22Rv1 (cell line): Measurements from ENCODE around the gene ADH5.

Source experiments
- H3K27ac ChIP-seq: fragments of 450-650 bp; 2 replicates; pipeline ENCODE4 v1.5.1; 2017
- CTCF ChIP-seq: fragments of 450-650 bp; IDR thresholded peaks from 2 replicates; pipeline ENCODE4 v1.5.1; 2017; ENCODE audit warnings: mild to moderate bottlenecking
- ZFX ChIP-seq: fragments of 450-650 bp; IDR thresholded peaks from 2 replicates; pipeline ENCODE4 v1.6.1; 2017; ENCODE audit warnings: antibody characterized with exemption, borderline replicate concordance

The ADH5 gene

GRCh38 chr4:99079625-99080295 is 8.8 kb downstream of the ADH5 start:
- no peak for TF ChIP-seq CTCF
- no peak overlapping the region for H3K27ac ChIP-seq

GRCh38 chr4:99078931-99079624 is 9.5 kb downstream of the ADH5 start:
- H3K27ac ChIP-seq: no peak overlapping the region
- TF ChIP-seq ZFX: no peak
- no peak for TF ChIP-seq CTCF

- H3K27ac ChIP-seq: no peak overlapping the region
- TF ChIP-seq ZFX (no peak), CTCF (no peak)
Observed at GRCh38 chr4:99078336-99078735, 10.3 kb downstream of the ADH5 start.

- TF ChIP-seq ZFX (no peak), CTCF (no peak)
- no peak overlapping the region for H3K27ac ChIP-seq
Observed at GRCh38 chr4:99077177-99077576, 11.4 kb downstream of the ADH5 start.

DNA sequence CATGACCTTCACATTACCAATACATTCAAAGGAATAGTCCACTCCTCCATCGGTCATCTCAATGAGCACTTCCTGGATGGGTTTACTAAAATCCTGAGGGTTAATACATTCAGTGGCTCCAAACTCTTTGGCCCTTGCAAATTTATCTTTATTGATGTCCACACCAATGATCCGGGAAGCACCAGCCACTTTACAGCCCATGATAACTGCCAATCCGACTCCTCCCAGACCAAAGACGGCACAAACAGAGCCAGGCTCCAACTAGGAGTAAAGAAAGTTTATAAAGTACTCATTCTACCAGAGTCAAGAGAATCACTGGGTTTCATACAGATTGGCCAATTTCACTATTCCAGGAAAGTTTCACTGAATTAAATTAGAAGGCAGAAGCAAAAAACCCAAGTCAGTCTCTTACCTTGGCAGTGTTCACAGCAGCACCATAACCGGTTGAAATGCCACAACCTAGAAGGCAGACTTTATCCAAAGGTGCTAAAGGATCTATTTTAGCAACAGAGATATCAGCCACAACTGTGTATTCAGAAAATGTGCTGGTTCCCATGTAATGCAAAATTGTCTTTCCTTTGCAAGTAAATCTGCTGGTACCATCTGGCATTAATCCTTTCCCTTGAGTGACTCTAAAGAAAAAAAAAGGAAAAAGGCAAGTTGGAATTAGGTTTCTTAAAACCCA is 12.2 kb downstream of the ADH5 start:
- TF ChIP-seq CTCF (no peak), ZFX (no peak)
- H3K27ac ChIP-seq: no peak overlapping the region

DNA sequence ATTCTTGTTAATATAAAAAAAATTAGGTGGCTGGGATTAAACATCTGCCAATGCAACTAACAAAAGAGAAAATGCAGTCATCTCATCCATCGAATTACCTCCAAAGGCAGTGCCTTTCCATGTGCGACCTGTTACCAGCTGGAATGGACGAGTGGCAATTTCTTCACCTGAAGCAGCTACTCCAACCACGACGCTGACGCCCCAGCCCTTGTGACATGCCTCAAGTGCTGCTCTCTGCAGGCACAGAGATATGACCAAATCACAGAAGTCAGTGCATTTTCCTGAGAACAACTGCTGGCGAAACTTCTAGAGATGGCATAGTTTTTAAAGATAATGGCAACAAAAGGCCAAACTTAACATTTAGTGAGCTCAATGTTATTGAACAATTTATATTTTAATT is 13.8 kb downstream of the ADH5 start:
- no peak overlapping the region for H3K27ac ChIP-seq
- TF ChIP-seq ZFX (no peak), CTCF (no peak)

GRCh38 chr4:99071159-99071558 is 17.4 kb downstream of the ADH5 start:
- no peak overlapping the region for H3K27ac ChIP-seq
- no peak for TF ChIP-seq CTCF
- TF ChIP-seq ZFX: no peak
